Measurements from ENCODE around the gene ETV7. TPM values are rescaled to one million over a fixed set of nuclear protein-coding genes. Genes with fewer than 3 reads are reported as not detected.
"Not testable (repeated sequence)": the region's sequence is repeated elsewhere in the genome, so short reads cannot be mapped to it uniquely, and the experiment has no call there.

Gene ETV7
- total RNA-seq, 3 donors from 2014 or later, result 2.6 to 5.7 (median 2.8) TPM

DNA sequence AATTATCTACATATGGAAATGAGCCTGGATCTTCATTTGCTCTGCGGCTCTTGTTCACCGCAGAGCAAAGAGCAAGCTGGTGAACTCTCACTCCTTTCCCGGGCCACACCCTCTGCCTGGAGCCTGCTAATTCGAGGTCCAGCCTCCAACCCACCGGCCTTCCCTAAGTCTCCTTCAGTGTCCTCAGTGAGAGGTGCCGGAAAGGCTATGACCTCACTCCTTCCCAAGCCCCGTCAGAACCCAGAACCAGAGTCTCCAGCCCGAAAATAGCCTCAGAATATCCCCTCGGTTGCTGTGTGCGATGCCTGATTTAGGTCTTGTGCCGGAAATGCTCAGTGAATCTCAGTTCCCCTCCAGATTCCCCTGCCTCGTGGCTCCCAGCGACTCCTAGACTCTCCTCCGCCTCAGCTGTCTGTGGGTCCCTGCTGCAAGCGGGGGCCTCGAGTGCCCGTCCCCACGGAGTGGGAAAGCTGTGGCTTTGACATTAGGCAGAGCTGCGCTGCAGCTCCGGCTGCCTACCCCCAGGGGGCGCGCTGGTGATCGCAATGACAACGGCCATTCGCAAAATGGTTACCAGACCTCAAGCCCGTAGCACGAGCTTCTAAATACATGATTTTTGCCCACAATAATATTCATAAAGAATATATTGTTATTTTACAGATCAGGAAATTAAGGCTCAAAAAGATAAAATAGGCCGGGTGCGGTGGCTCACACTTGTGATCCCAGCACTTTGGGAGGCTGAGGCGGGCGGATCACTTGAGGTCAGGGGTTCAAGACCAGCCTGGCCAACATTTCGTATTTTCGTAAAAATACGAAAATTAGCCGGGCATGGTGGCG is 46.6 kb downstream of the ETV7 start:
- intact Hi-C loops (cut with DNase I, micrococcal nuclease), result no loop called here
- H3K36me3 ChIP-seq (ENCODE audit: low read depth), result no peaks in the 10 kb centered on the region
- H3K4me1 ChIP-seq (ENCODE audit: low read depth), result peaks cover 42% of the 10 kb centered on the region
- H3K4me3 ChIP-seq, result no peak overlapping the region
- peak; percentile 96 for TF ChIP-seq CTCF (IDR thresholded peaks at IDR 0.05)
- ATAC-seq (peak; percentile 83), DNase-seq (peak; percentile 87 to 95 (median 89))
- no peaks in the 10 kb centered on the region for H3K9me3 ChIP-seq

DNA sequence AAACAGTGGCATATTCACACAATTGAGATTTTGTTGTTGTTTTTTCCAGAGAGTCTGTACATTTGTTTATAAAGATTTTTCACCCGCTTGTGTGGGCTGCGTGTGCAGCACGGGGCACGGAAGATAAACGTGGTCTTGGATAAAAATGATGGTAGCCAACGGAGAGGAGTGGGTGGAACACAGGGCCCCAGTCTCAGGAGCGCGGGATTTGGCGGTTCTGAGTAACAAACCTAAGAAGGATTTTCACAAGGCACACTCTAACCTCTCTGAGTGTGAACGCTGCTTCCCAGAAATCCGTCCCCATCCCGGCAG is 47.2 kb downstream of the ETV7 start:
- DNase-seq, result no peak
- intact Hi-C loops (cut with DNase I, micrococcal nuclease), result no loop called here
- no peak for TF ChIP-seq CTCF (IDR thresholded peaks at IDR 0.05)
- Histone ChIP-seq H3K36me3 (ENCODE audit: low read depth) (no peaks in the 10 kb centered on the region), H3K9me3 (no peaks in the 10 kb centered on the region), H3K4me1 (ENCODE audit: low read depth) (peaks cover 42% of the 10 kb centered on the region), H3K4me3 (no peak overlapping the region)
- ATAC-seq, result no peak

GRCh38 chr6:36339146-36339545 is 48.3 kb downstream of the ETV7 start:
- Histone ChIP-seq H3K4me1 (ENCODE audit: low read depth) (peaks cover 45% of the 10 kb centered on the region), H3K36me3 (ENCODE audit: low read depth) (no peaks in the 10 kb centered on the region), H3K9me3 (no peaks in the 10 kb centered on the region), H3K4me3 (no peak overlapping the region)
- DNase-seq (peak in 2 of 3 donors; percentile 63 to 72), ATAC-seq (peak; percentile 9)
- intact Hi-C loops (cut with DNase I, micrococcal nuclease), result no loop called here
- TF ChIP-seq CTCF (IDR thresholded peaks at IDR 0.05), result no peak

GRCh38 chr6:36338223-36338622 is 49.2 kb downstream of the ETV7 start:
- H3K36me3 ChIP-seq (ENCODE audit: low read depth); H3K9me3 ChIP-seq; DNase-seq; ATAC-seq; intact Hi-C loops (cut with DNase I, micrococcal nuclease); H3K4me3 ChIP-seq: not testable (repeated sequence)
- H3K4me1 ChIP-seq (ENCODE audit: low read depth), result peaks cover 51% of the 10 kb centered on the region

- no peaks in the 10 kb centered on the region for H3K36me3 ChIP-seq (ENCODE audit: low read depth)
- peaks cover 51% of the 10 kb centered on the region for H3K4me1 ChIP-seq (ENCODE audit: low read depth)
- H3K4me3 ChIP-seq, result no peak overlapping the region
- DNase-seq (no peak), ATAC-seq (no peak)
- intact Hi-C loops (cut with DNase I, micrococcal nuclease), result no loop called here
- no peak for TF ChIP-seq CTCF (IDR thresholded peaks at IDR 0.05)
- H3K9me3 ChIP-seq, result no peaks in the 10 kb centered on the region
Measured at GRCh38 chr6:36337814-36338213, 49.7 kb downstream of the ETV7 start.

GRCh38 chr6:36336779-36337241 is 50.7 kb downstream of the ETV7 start, which contains the start of gene BNIP5:
Gene BNIP5 (minus strand): TSS chr6:36336888. CDS start chr6:36330690, 6,198 bp downstream.
- H3K36me3 ChIP-seq (ENCODE audit: low read depth), result no peaks in the 10 kb centered on the region
- no peak for TF ChIP-seq CTCF (IDR thresholded peaks at IDR 0.05)
- no peaks in the 10 kb centered on the region for H3K9me3 ChIP-seq
- ATAC-seq, result peak; percentile 73
- peak; percentile 72 to 82 (median 80) for DNase-seq
- no peak within 1 kb of the TSS for H3K4me3 ChIP-seq
- intact Hi-C loops (cut with DNase I, micrococcal nuclease), result no loop called here
- H3K4me1 ChIP-seq (ENCODE audit: low read depth), result peaks cover 51% of the 10 kb centered on the region
